Dedifferentiated amniotic fluid mesenchymal stem cell (primary cell): ENCODE measurements around the gene ABTB2.

Source experiments
- DNase-seq: peaks from one replicate; pipeline ENCODE4 v3.0.0-alpha.2; 2016; ENCODE audit errors: extremely low spot score

The ABTB2 gene

GRCh38 chr11:34169686-34170085 lies 188.1 kb downstream of the ABTB2 start:
- no peak for DNase-seq

- DNase-seq: no peak
Observed at GRCh38 chr11:34168642-34169420, 189.0 kb downstream of the ABTB2 start.

- DNase-seq: no peak
Observed at GRCh38 chr11:34167961-34168360, 189.8 kb downstream of the ABTB2 start.

GRCh38 chr11:34166806-34167740 lies 190.7 kb downstream of the ABTB2 start:
- no peak for DNase-seq

GRCh38 chr11:34165786-34166555 lies 191.8 kb downstream of the ABTB2 start:
- no peak for DNase-seq

- no peak for DNase-seq
Observed at GRCh38 chr11:34165121-34165520, 192.7 kb downstream of the ABTB2 start.

- DNase-seq: no peak
Observed at GRCh38 chr11:34162856-34163255, 195.0 kb downstream of the ABTB2 start.

GRCh38 chr11:34162493-34162820 lies 195.4 kb downstream of the ABTB2 start:
- no peak for DNase-seq

GRCh38 chr11:34161812-34162492 lies 195.9 kb downstream of the ABTB2 start:
- DNase-seq: no peak

GRCh38 chr11:34161361-34161760 lies 196.4 kb downstream of the ABTB2 start:
- no peak for DNase-seq

- DNase-seq: no peak
Observed at GRCh38 chr11:34160791-34161190, 197.0 kb downstream of the ABTB2 start.

GRCh38 chr11:34160049-34160721 lies 197.6 kb downstream of the ABTB2 start:
- DNase-seq: no peak

GRCh38 chr11:34158661-34159060 lies 199.1 kb downstream of the ABTB2 start:
- no peak for DNase-seq

- DNase-seq: no peak
Observed at GRCh38 chr11:34157163-34157562, 200.6 kb downstream of the ABTB2 start.

GRCh38 chr11:34155757-34156062 lies 202.1 kb downstream of the ABTB2 start:
- DNase-seq: no peak

- DNase-seq: no peak
Observed at GRCh38 chr11:34155057-34155756, 202.6 kb downstream of the ABTB2 start.

GRCh38 chr11:34154059-34154875 lies 203.5 kb downstream of the ABTB2 start:
- no peak for DNase-seq

- no peak for DNase-seq
Observed at GRCh38 chr11:34151916-34152845, 205.6 kb downstream of the ABTB2 start.

GRCh38 chr11:34151166-34151565 lies 206.6 kb downstream of the ABTB2 start:
- DNase-seq: no peak
